NCI-H187 (cell line): ENCODE measurements around the gene KCNIP4.
A peak's percentile ranks its signal among the peaks of the same experiment; 100 is the strongest.
"Not testable (repeated sequence)": the region's sequence is repeated elsewhere in the genome, so short reads cannot be mapped to it uniquely, and the experiment has no call there.

Experiments used
- DNase-seq, 2 experiments: peaks; one replicate each; lab custom pipeline; 2025; lab: John Stamatoyannopoulos, UW

The KCNIP4 gene

GRCh38 chr4:21366312-21366711, 582.3 kb downstream of the KCNIP4 start:
- peak; percentile 49 to 63 for DNase-seq

DNA sequence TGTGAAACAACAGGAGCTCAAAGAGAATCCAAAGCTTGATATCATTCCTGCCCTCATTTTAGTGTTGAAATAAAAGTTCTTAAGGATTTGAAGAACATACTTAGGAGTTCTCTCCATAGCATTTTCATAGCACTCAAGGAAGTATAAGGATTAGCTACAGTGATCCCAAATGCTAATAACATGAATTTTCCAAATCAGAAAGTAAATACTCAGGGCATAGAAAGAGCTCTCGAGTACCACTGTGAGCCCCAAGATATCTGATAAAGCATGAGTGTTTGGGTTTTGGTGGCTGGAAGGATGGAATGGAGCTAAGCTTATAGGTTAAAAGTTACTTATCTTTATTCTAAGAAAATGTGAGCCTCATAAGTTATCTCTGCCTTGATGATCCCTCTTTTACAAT, 584.9 kb downstream of the KCNIP4 start:
- DNase-seq, result no peak

DNA sequence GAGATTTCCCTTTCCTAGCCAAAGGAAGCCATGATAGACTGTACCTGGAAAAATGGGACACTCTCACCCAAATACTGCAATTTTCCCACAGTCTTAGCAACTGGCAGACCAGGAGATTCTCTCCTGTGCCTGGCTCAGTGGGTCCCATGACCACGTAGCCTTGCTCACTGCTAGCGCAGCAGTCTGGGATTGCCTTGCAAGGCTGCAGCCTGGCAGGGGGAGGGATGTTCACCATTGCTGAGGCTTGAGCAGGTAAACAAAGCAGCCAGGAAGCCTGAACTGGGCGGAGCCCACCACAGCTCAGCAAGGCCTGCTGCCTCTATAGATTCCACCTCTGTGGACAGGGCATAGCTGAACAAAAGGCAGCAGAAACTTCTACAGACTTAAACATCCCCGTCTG, 596.2 kb downstream of the KCNIP4 start:
- DNase-seq, result not testable (repeated sequence)

DNA sequence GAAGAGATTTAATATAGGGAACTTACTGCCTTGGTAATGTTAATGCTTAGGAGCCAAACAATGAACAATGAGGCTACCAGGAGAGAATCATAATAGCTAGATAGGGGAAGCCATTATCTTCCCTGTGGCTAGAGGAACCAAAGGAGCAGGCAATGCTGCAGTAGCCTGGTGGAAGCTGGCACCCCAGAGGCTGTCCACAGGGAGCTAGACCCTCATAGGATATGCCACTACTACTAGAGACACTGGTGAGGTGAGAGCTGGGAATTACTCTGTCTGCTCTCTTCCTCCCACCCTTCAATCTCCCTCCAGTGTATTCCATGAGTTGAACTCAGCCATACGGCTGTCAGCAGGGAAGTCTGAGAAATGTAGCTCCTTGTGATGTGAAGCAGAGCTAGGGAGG, 601.4 kb downstream of the KCNIP4 start:
- DNase-seq, result no peak

DNA sequence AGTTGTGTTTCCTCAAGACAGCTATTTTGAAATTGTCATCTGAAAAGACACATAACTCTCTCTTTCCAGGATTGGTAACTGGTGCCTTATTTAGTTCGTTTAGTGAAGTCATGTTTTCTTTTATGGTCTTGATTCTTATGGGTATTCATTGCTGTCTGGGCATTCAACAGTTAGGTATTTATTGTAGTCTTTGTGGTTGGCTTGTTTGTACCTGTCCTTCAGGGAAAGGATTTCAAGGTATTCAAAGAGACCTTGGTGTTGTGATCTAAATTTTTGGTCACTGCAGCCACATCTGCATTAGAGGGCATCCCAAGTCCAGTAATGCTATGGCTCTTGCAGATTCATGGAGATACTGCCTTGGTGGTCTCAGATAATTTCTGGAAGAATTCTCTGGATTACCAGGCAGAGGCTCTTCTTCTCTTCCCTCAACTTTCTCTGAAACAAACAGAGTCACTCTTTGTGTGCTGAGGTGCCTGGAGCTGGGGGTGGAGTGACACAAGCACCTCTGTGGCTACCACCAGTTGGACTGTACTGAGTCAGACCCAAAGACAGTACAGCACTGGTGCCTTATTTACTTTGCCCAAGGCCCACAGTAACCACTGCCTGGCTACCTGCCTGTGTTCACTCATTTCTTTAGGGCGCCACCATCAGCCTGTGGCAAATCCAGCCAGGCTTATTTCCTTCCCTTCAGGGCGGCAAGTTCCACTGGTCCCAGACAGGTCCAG, 620.4 kb downstream of the KCNIP4 start:
- no peak for DNase-seq

DNA sequence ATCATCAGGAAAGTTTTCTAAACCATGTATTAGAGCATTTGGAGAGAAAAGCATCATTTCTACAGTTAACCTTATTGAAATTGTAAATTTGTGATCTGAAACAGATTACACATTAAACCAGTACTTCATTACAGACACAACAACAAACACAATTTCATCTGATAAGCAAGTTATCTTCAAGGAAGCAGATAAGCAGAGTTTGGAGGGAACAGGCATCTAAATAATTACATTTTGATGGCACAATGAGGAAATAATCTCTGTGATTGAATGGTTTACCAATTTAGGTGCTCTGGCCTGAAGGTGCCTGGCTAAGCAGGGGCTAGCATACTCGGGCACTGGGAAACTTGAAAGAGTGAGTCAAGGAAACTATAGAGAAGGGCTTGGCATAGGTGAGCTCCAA, 628.5 kb downstream of the KCNIP4 start:
- DNase-seq, result no peak

DNA sequence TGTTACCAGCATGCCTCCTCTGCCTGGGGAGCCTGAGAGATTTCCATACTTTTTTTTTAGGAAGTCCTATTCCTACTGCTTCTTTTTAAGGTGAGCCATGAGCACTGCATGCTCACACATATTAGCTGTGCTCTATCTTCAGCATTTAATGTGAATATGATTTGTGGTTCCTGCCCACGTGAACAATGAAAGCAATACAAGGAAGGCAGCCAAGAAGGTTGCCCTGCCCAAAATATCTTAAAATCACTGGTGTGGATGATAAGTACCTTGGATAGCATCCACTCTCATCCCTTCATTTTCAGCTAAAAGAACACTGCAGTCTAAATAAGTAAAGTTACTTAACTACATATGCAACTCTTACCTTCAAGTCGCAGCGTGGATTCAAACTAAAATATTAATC, 640.9 kb downstream of the KCNIP4 start:
- DNase-seq, result no peak

- no peak for DNase-seq
These were observed 644.1 kb downstream of the KCNIP4 start for GRCh38 chr4:21304540-21304887.

- DNase-seq, result no peak
These were observed 658.0 kb downstream of the KCNIP4 start for GRCh38 chr4:21290562-21290961.

DNA sequence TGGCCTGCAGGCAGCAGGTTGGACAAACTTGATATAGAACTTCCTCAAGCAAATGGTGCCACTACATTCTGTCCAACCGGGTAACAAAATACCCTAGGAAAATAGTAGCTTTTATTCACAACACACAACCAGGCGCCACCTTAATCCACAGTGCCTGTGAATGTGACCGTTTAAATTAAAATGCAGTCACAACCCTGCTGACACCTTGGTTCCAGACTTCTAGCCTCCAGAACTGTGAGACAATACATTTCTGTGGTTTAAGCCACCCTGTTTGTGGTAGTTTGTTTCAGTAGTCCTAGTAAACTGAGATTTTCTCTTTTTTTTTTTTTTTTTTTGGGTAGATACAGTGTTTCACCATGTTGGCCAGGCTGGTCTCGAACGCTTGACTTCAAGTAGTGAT, 672.5 kb downstream of the KCNIP4 start:
- DNase-seq, result no peak

DNA sequence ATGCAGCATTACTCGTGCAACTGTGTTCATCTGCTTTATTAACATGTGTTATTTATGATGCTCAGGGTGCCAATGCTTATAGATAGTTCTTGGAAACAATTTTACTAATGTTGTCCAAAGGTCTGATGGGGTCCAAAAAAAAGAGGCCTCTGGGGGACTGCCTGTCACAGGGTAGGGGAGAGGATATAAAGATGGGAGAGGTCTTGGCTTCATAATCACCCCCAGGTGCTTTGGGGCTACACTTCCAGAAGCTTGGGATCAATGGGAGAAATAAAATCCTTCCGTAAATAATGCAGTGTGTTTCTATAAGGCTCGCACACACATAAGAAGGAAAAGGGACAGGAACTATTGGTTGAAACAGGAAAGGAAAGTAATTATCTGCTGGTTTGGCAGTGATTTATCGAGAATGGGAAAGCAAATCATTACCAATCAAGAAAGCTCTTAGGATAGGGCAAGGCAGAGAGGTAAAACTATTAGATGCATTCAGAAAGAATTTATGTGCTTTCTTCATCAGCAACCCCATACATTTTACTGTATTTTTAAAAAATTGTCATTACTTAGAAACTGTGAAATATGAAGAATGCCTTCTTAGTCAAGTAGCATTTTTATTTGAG, 677.0 kb downstream of the KCNIP4 start:
- no peak for DNase-seq

- no peak for DNase-seq
These were observed 700.2 kb downstream of the KCNIP4 start for GRCh38 chr4:21248331-21248730.

GRCh38 chr4:21242163-21242562, 706.4 kb downstream of the KCNIP4 start:
- no peak for DNase-seq

GRCh38 chr4:21226637-21227538, 721.7 kb downstream of the KCNIP4 start:
- no peak for DNase-seq

- no peak for DNase-seq
These were observed 736.7 kb downstream of the KCNIP4 start for GRCh38 chr4:21211846-21212245.

DNA sequence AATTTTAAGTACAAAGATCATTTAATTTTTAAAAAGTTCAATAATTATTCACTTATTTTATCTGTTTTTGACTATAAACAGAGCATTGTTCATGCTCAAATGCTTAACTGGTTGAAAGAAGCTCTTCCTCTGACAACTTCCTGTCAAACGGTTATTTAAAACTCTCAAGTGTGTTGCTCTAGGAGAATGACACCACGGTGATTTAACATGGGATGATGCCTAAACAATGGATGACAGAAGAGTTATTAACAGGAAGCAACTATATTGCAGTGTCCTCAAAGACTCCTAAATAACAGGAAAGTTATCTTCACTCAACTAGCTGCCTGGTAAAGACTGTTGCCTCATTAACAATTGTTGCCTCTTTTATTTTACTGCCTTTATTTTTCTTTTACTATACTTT, 738.7 kb downstream of the KCNIP4 start:
- no peak for DNase-seq

- DNase-seq, result no peak
These were observed 742.6 kb downstream of the KCNIP4 start for GRCh38 chr4:21205821-21206531.

GRCh38 chr4:21203416-21203815, 745.2 kb downstream of the KCNIP4 start:
- no peak for DNase-seq

DNA sequence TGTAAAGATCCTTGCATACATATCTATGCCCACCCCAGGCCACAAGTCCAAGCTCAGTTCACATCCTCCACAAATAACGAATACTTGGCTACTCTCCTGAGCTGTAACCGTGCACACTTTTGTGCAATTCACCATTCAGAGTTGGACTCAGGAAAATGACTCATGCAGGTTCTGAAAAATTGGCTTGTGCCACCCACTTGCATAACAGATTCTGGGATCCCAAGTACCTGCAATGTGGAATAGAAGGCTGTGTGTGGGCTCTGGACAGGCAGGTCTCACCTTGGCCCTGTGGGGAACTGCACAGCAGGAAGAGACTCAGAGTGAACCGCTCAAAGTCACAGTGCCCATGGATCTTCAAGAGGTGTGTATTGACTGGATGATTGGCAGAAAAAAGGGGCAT, 745.6 kb downstream of the KCNIP4 start:
- no peak for DNase-seq

DNA sequence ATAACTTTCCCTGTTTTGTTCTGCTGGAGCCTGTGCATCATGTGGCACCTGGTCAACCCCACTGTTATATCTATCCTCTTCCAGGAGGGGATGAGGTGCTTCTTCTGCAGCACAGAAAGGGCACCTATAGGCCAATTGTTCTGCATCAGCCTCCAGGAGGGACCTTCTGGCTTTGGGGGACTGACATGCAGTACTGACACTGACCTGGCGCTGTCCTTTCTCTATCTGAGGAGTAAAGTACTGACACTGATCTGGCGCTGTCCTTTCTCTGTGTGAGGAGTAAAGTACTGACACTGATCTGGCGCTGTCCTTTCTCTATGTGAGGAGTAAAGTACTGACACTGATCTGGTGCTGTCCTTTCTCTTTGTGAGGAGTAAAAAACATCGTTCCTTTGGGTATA, 749.9 kb downstream of the KCNIP4 start:
- DNase-seq, result no peak

GRCh38 chr4:21195682-21196081, 752.9 kb downstream of the KCNIP4 start:
- DNase-seq, result no peak

- DNase-seq, result no peak
These were observed 756.2 kb downstream of the KCNIP4 start for GRCh38 chr4:21192367-21192766.
